Keratinocyte (primary cell): Measurements from ENCODE around the gene NAB1. TPM values are rescaled to one million over a fixed set of nuclear protein-coding genes. Genes with fewer than 3 reads are reported as not detected.

Experiments used
- DNase-seq: peaks from one replicate; pipeline ENCODE4 v3.0.0-alpha.2; 2011; ENCODE audit warnings: low read depth, missing footprints, low spot score
- FAIRE-seq: peaks from 2 replicates; lab custom pipeline; 2011; peaks lifted over from hg19 to GRCh38; lab: Jason Lieb, UNC
- H2AFZ ChIP-seq: 2 replicates; pipeline ENCODE4 v1.6.0; 2012; ENCODE audit warnings: low read length, control low read depth, inconsistent platforms; ENCODE audit not compliant: control insufficient read depth
- H3K27ac ChIP-seq: 2 replicates; pipeline ENCODE4 v1.5.1; 2011; ENCODE audit warnings: low read length; ENCODE audit not compliant: control insufficient read depth, insufficient read depth
- H3K27me3 ChIP-seq: 3 replicates; pipeline ENCODE4 v1.6.0; 2011; ENCODE audit warnings: low read length; ENCODE audit not compliant: control insufficient read depth, insufficient read depth; ENCODE audit errors: extremely low read depth
- H3K36me3 ChIP-seq, 2 experiments: 2 replicates in 1 of 2; 3 replicates in 1 of 2; pipeline ENCODE4 v1.5.1; 2011; ENCODE audit warnings: low read length in 2 of 2, mild to moderate bottlenecking in 1 of 2; ENCODE audit not compliant: control insufficient read depth in 2 of 2, insufficient read depth in 2 of 2; ENCODE audit errors: extremely low read depth in 1 of 2
- H3K4me1 ChIP-seq: 3 replicates; pipeline ENCODE4 v1.5.1; 2011; ENCODE audit warnings: low read length; ENCODE audit not compliant: control insufficient read depth, insufficient read depth; ENCODE audit errors: extremely low read depth
- H3K4me2 ChIP-seq: 3 replicates; pipeline ENCODE4 v1.6.0; 2011; ENCODE audit warnings: low read depth, low read length; ENCODE audit not compliant: control insufficient read depth, insufficient read depth; ENCODE audit errors: extremely low read depth
- H3K4me3 ChIP-seq, 3 experiments: fragments of 200-600 bp in 1 of 3; sonication (generic) in 1 of 3; 2 replicates in 2 of 3; 3 replicates in 1 of 3; pipeline ENCODE4 v1.5.1; 2011 to 2016; ENCODE audit warnings: low read length in 3 of 3, mild to moderate bottlenecking in 3 of 3, control low read depth in 2 of 3, inconsistent platforms in 1 of 3, low read depth in 1 of 3, mixed read lengths in 1 of 3, mixed run types in 1 of 3, moderate library complexity in 1 of 3; ENCODE audit not compliant: control insufficient read depth in 2 of 3, insufficient read depth in 2 of 3; ENCODE audit errors: extremely low read depth in 1 of 3
- H3K79me2 ChIP-seq: 2 replicates; pipeline ENCODE4 v1.6.0; 2012; ENCODE audit warnings: low read length; ENCODE audit not compliant: control insufficient read depth, insufficient read depth
- H3K9ac ChIP-seq: 3 replicates; pipeline ENCODE4 v1.6.0; 2011; ENCODE audit warnings: low read length; ENCODE audit not compliant: control insufficient read depth, insufficient read depth; ENCODE audit errors: extremely low read depth
- H3K9me1 ChIP-seq: 3 replicates; pipeline ENCODE4 v1.6.0; 2011; ENCODE audit warnings: low read length; ENCODE audit not compliant: control insufficient read depth, insufficient read depth; ENCODE audit errors: extremely low read depth
- H3K9me3 ChIP-seq: 2 replicates; pipeline ENCODE4 v1.5.1; 2012; ENCODE audit warnings: low read depth, low read length; ENCODE audit not compliant: control insufficient read depth
- H4K20me1 ChIP-seq: 3 replicates; pipeline ENCODE4 v1.6.0; 2011; ENCODE audit warnings: low read length; ENCODE audit not compliant: control insufficient read depth, insufficient read depth; ENCODE audit errors: extremely low read depth
- EZH2 ChIP-seq: IDR thresholded peaks from one replicate; pipeline ENCODE4 v1.6.1; 2012; ENCODE audit warnings: inconsistent platforms, mild to moderate bottlenecking, low read length, moderate library complexity
- dilution Hi-C: fragments of 300-500 bp; cut with MboI; formaldehyde crosslinking; loops from one replicate; pipeline ENCODE4 v1.7.0; 2020; ENCODE audit warnings: low sequenced_read_pairs; ENCODE audit not compliant: extremely low pct_ligation_motif_present
- polyA plus RNA-seq, 5 experiments: library from polyadenylated mRNA; depleted of rRNA in 3 of 5; stranded (reverse) in 3 of 5; stranded (forward) in 1 of 5; unstranded in 1 of 5; fragments of >200 nt; gene quantifications; 1 replicate in 1 of 5; 2 replicates in 3 of 5; 3 replicates in 1 of 5; pipeline versions ENCODE4 v1.2.1 to v1.2.3, GENCODE V29; 2011 to 2012; ENCODE audit warnings: missing spikeins in 2 of 5, low read depth in 1 of 5, low replicate concordance in 1 of 5
- TF ChIP-seq, protein P1 (sequence below), 3 experiments: IDR thresholded peaks in 1 of 3; conservative IDR thresholded peaks in 1 of 3; optimal IDR thresholded peaks in 1 of 3; 2 replicates in 2 of 3; 3 replicates in 1 of 3; pipeline versions ENCODE3 to v1.5.1; 2011; ENCODE audit warnings: low read length in 3 of 3, mild to moderate bottlenecking in 3 of 3, moderate library complexity in 2 of 3, control low read depth in 1 of 3, inconsistent platforms in 1 of 3; ENCODE audit not compliant: insufficient read depth in 2 of 3; ENCODE audit errors: extremely low read depth in 1 of 3

The NAB1 gene
- polyA plus RNA-seq, 1 donor (not counting 4 experiments of a cell fraction or from before 2014, with no cell fraction given) = 24.3 TPM

DNA sequence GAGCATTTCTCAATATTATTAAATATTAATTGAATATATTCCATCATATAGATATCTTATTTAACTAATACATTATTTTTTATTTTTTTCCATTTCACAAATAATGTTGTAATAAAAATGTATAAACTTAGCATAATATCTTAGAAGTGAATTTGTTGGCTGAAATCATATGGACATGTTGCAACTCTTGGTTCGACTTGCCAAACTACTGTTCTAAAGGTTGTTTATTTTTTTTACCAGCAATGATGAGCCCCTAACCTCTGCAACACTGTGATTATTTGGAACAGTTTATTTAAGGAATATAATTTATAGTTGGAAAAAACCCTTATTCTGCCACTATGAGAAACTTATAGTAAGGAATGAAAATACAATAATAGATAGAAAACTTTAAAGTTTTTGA lies 8.8 kb upstream of the NAB1 start:
- Histone ChIP-seq H3K4me1 (peaks cover 17% of the 10 kb centered on the region), H3K4me3 (no peak overlapping the region), H3K9ac (no peak overlapping the region), H3K4me2 (no peak overlapping the region), H3K9me3 (no peaks in the 10 kb centered on the region), H3K9me1 (no peaks in the 10 kb centered on the region), H3K36me3 (no peaks in the 10 kb centered on the region), H3K79me2 (no peaks in the 10 kb centered on the region), H2AFZ (no peak overlapping the region), H4K20me1 (no peaks in the 10 kb centered on the region), H3K27ac (no peak overlapping the region), H3K27me3 (no peaks in the 10 kb centered on the region)
- DNase-seq (no peak), FAIRE-seq (no peak)
- dilution Hi-C loops = no loop called here
- TF ChIP-seq, protein P1, sequence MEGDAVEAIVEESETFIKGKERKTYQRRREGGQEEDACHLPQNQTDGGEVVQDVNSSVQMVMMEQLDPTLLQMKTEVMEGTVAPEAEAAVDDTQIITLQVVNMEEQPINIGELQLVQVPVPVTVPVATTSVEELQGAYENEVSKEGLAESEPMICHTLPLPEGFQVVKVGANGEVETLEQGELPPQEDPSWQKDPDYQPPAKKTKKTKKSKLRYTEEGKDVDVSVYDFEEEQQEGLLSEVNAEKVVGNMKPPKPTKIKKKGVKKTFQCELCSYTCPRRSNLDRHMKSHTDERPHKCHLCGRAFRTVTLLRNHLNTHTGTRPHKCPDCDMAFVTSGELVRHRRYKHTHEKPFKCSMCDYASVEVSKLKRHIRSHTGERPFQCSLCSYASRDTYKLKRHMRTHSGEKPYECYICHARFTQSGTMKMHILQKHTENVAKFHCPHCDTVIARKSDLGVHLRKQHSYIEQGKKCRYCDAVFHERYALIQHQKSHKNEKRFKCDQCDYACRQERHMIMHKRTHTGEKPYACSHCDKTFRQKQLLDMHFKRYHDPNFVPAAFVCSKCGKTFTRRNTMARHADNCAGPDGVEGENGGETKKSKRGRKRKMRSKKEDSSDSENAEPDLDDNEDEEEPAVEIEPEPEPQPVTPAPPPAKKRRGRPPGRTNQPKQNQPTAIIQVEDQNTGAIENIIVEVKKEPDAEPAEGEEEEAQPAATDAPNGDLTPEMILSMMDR (optimal IDR thresholded peaks at IDR 0.05 in 1 of 3, IDR thresholded peaks at IDR 0.05 in 1 of 3, conservative IDR thresholded peaks at IDR 0.05 in 1 of 3; ENCODE audit: extremely low read depth in 1 of 3, insufficient read depth in 2 of 3, low read length in 3 of 3) = no peak
- no peak for TF ChIP-seq EZH2

DNA sequence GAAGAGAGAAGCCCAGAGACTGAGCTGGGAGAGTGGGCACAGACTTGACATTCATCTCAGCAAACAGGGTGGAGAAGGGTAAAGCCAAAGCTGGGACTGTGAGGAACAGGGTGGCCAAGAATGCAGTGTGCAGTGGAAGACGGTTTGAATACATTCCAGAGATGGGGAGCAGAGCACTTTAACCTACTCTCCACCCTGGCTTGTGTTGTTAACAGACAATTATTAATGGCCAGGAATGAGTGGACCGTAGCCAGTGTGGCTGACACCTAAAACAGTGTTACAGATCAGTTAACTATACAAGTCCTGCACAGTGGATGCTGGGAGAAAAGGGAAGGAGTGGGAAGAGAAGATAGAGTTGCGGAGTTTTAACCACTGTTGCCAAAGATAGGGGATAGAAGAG lies 7.4 kb upstream of the NAB1 start:
- Histone ChIP-seq H3K36me3 (no peaks in the 10 kb centered on the region), H2AFZ (peak overlapping the region; percentile 5), H3K4me2 (no peak overlapping the region), H3K79me2 (no peaks in the 10 kb centered on the region), H3K4me3 (no peak overlapping the region), H4K20me1 (no peaks in the 10 kb centered on the region), H3K9me1 (no peaks in the 10 kb centered on the region), H3K9me3 (no peaks in the 10 kb centered on the region), H3K4me1 (peaks cover 11% of the 10 kb centered on the region), H3K27ac (no peak overlapping the region), H3K27me3 (no peaks in the 10 kb centered on the region), H3K9ac (no peak overlapping the region)
- DNase-seq = no peak
- no peak for TF ChIP-seq EZH2
- TF ChIP-seq, protein P1 (optimal IDR thresholded peaks at IDR 0.05 in 1 of 3, IDR thresholded peaks at IDR 0.05 in 1 of 3, conservative IDR thresholded peaks at IDR 0.05 in 1 of 3; ENCODE audit: extremely low read depth in 1 of 3, insufficient read depth in 2 of 3, low read length in 3 of 3) = no peak
- FAIRE-seq = no peak
- dilution Hi-C loops = no loop called here
